ENCODE results near the gene MYO18A.

Gene MYO18A

DNA sequence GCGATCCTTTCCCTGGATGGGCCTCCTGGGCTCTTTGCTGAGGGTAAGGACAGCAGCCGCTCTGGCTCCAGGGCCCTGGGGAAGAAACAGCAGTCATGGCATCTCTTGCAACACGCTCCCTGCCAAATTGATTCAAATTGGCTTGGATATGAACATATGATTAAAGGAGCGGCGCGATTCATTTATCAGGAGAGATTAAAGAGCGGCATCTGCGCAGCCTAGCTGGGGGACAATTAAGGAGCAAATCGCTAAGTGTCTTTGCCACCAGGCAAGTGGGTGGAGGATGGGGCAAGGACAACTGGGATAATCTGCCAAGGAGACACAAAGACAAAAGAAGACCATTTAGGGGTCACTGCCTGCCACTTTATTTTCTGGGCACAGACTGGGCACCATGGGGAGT, 109.4 kb downstream of the MYO18A start:
- Histone ChIP-seq H2AFZ (no peak overlapping the region), H3K9ac (no peak overlapping the region), H3K36me3 (ENCODE audit: control insufficient read depth, insufficient read depth, low read length) (no peaks in the 10 kb centered on the region), H3K4me3 (ENCODE audit: low read depth, low read length) (no peak overlapping the region), H3K79me2 (no peaks in the 10 kb centered on the region), H3K4me2 (ENCODE audit: low read length) (no peak overlapping the region), H3K4me1 (no peaks in the 10 kb centered on the region), H3K27me3 (ENCODE audit: control insufficient read depth, insufficient read depth, low read length) (no peaks in the 10 kb centered on the region), H3K27ac (no peak overlapping the region), H3K9me3 (ENCODE audit: control insufficient read depth, low read length) (no peaks in the 10 kb centered on the region)
- TF ChIP-seq, protein P1, sequence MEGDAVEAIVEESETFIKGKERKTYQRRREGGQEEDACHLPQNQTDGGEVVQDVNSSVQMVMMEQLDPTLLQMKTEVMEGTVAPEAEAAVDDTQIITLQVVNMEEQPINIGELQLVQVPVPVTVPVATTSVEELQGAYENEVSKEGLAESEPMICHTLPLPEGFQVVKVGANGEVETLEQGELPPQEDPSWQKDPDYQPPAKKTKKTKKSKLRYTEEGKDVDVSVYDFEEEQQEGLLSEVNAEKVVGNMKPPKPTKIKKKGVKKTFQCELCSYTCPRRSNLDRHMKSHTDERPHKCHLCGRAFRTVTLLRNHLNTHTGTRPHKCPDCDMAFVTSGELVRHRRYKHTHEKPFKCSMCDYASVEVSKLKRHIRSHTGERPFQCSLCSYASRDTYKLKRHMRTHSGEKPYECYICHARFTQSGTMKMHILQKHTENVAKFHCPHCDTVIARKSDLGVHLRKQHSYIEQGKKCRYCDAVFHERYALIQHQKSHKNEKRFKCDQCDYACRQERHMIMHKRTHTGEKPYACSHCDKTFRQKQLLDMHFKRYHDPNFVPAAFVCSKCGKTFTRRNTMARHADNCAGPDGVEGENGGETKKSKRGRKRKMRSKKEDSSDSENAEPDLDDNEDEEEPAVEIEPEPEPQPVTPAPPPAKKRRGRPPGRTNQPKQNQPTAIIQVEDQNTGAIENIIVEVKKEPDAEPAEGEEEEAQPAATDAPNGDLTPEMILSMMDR (IDR thresholded peaks at IDR 0.05), result no peak

DNA sequence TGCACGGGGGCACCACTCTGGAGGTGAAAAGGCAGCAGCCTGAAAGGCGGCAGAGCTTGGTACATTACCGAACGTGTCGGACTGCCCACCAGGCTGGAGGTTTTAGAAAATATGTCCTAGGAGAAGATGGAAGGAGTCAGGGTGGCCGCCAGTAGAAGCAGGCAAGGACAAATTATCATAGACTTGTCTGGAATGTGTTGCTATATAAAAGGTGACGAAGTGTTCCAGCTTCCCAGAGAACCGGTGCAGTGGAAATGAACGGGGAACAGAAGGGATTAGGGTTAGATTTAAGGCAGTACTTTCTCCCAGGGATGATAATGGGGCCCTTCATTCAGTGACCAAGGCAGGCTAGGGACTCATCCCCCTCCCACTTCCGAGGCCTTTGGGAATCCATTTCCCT, 109.9 kb downstream of the MYO18A start:
- no peak overlapping the region for H2AFZ ChIP-seq
- no peaks in the 10 kb centered on the region for H3K27me3 ChIP-seq (ENCODE audit: control insufficient read depth, insufficient read depth, low read length)
- H3K9ac ChIP-seq, result no peak overlapping the region
- H3K79me2 ChIP-seq, result no peaks in the 10 kb centered on the region
- no peak overlapping the region for H3K4me3 ChIP-seq (ENCODE audit: low read depth, low read length)
- H3K36me3 ChIP-seq (ENCODE audit: control insufficient read depth, insufficient read depth, low read length), result no peaks in the 10 kb centered on the region
- H3K4me2 ChIP-seq (ENCODE audit: low read length), result no peak overlapping the region
- no peaks in the 10 kb centered on the region for H3K9me3 ChIP-seq (ENCODE audit: control insufficient read depth, low read length)
- H3K4me1 ChIP-seq, result no peaks in the 10 kb centered on the region
- H3K27ac ChIP-seq, result no peak overlapping the region
- TF ChIP-seq, protein P1 (IDR thresholded peaks at IDR 0.05), result no peak

DNA sequence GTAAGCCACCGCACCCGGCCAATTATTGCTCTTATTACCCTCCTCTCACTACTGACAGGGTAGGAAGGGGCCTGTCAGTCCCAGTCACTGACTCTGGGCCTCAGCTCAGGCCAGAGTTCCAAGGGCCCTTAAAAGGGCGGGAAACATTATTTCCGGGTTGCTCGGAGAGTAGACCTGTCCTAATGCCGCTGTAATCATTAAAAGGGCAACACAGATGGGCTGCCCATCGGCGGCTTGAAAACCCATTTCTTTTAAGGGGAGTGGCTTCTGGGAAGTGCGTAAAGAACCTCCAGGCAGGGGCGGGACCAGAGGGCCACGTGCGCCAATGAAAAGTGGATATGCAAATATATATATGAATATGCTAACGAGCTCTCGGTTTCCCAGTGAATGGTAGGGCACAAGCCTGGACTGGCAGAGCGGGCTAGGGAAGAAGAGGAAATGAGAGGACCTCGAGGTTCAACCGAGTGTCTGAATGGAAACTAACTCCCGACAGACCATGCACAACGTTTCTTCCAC, 110.6 kb downstream of the MYO18A start:
- Histone ChIP-seq H3K9me3 (ENCODE audit: control insufficient read depth, low read length) (no peaks in the 10 kb centered on the region), H3K36me3 (ENCODE audit: control insufficient read depth, insufficient read depth, low read length) (no peaks in the 10 kb centered on the region), H3K4me1 (no peaks in the 10 kb centered on the region), H3K27me3 (ENCODE audit: control insufficient read depth, insufficient read depth, low read length) (no peaks in the 10 kb centered on the region), H3K4me3 (ENCODE audit: low read depth, low read length) (no peak overlapping the region), H3K27ac (no peak overlapping the region), H3K4me2 (ENCODE audit: low read length) (no peak overlapping the region), H2AFZ (no peak overlapping the region), H3K79me2 (no peaks in the 10 kb centered on the region), H3K9ac (no peak overlapping the region)
- TF ChIP-seq, protein P1 (IDR thresholded peaks at IDR 0.05), result no peak

DNA sequence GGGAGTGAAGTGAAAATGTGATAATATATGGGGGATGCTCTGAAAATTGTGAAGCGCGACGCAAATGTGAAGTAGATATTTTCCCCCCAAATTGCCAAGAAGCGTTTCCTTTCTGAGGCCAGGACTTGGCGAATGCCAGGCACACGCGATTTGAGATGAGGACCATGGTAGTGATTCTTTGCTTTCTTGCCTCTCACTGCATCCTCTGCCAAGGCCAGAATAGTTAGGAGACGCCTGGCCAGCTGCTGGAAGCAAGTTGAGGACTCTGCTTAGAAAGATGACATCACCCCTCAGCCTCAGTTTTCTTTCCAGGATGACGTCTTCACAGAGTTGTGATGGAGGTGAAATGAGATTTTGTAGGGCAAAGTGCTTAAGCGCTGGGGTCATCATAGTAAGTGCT, 111.4 kb downstream of the MYO18A start:
- no peaks in the 10 kb centered on the region for H3K36me3 ChIP-seq (ENCODE audit: control insufficient read depth, insufficient read depth, low read length)
- H3K9ac ChIP-seq, result no peak overlapping the region
- H3K4me1 ChIP-seq, result no peaks in the 10 kb centered on the region
- H3K27me3 ChIP-seq (ENCODE audit: control insufficient read depth, insufficient read depth, low read length), result no peaks in the 10 kb centered on the region
- TF ChIP-seq, protein P1 (IDR thresholded peaks at IDR 0.05), result no peak
- H3K4me3 ChIP-seq (ENCODE audit: low read depth, low read length), result no peak overlapping the region
- H3K9me3 ChIP-seq (ENCODE audit: control insufficient read depth, low read length), result no peaks in the 10 kb centered on the region
- H2AFZ ChIP-seq, result no peak overlapping the region
- H3K27ac ChIP-seq, result no peak overlapping the region
- no peak overlapping the region for H3K4me2 ChIP-seq (ENCODE audit: low read length)
- no peaks in the 10 kb centered on the region for H3K79me2 ChIP-seq

DNA sequence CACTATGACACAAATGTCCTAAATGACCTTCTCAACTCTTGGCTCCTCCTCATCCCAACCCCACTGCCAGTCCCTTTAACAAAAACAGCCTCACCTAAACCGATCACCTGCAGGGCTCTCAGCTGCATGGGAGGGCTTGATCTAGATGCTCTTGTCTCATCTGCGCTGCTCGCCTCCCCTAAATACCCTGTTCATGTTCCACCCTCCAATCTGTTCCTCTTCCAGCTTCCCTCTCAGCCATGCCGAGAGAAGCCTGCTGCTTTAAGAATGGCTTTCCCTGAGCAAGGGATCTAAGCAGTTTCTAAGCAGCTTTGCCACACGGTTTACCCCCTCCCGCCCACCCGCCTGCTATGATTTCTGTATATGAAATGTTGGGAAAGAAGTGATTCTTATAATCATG, 113.6 kb downstream of the MYO18A start:
- H3K27ac ChIP-seq, result no peak overlapping the region
- H2AFZ ChIP-seq, result no peak overlapping the region
- no peaks in the 10 kb centered on the region for H3K79me2 ChIP-seq
- no peaks in the 10 kb centered on the region for H3K4me1 ChIP-seq
- no peaks in the 10 kb centered on the region for H3K36me3 ChIP-seq (ENCODE audit: control insufficient read depth, insufficient read depth, low read length)
- H3K9ac ChIP-seq, result no peak overlapping the region
- no peak overlapping the region for H3K4me3 ChIP-seq (ENCODE audit: low read depth, low read length)
- TF ChIP-seq, protein P1 (IDR thresholded peaks at IDR 0.05), result no peak
- H3K9me3 ChIP-seq (ENCODE audit: control insufficient read depth, low read length), result no peaks in the 10 kb centered on the region
- H3K4me2 ChIP-seq (ENCODE audit: low read length), result no peak overlapping the region
- H3K27me3 ChIP-seq (ENCODE audit: control insufficient read depth, insufficient read depth, low read length), result no peaks in the 10 kb centered on the region

All from parathyroid adenoma (tissue), 2 donors.